ENCODE measurements around the gene CLK2. TPM values are rescaled to one million over a fixed set of nuclear protein-coding genes. Genes with fewer than 3 reads are reported as not detected.
"Not testable (repeated sequence)": the region's sequence is repeated elsewhere in the genome, so short reads cannot be mapped to it uniquely, and the experiment has no call there.

CLK2 gene
- total RNA-seq, 1 experiment from 2014 or later, result 43.9 TPM

DNA sequence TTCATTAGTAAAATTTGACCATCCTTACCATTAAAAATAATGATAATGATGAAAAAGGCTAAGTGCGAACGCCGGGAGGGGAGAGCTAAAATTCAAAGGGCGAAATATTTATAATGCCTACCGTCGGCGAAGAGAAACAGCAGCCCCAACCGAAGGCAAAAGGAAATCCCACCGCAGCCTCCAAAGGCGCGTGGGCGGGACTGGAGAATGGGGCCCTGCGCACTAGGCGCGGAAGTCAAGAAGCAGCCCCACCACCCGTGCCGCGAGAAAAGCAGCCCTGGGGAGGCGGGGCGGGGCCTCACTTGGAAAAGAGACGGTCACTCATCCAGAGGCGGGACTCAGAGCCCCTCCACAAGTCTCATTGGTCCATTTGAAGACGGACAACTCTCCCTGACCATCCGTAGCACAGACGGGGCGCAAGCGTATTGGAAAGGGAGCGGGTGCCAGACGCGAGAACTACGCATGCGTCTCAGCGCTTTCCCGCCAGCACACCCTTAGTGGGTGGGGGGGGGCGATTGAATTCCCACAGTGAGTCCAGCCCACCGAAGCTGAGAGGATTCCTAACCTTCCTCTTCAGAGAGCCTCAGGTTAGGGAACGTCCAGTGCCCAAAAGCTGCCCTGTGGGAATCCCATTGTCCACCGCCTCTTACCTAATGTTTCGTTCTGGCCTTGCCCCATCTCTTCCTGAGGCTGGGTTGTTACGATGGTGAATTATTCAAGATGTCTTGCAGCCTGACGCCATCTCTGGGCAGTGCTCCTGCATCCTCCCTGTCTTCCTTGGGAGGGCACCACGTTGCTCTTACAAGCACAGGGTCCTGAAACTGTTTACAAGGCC lies 45.8 kb downstream of the CLK2 start:
- H3K79me2 ChIP-seq (ENCODE audit: low read depth), result peaks cover 24% of the 10 kb centered on the region
- ChIA-PET CTCF (interaction anchor here (0.6 to 1.2 kb wide), 4 partner anchors 19 to 498 kb away, joined by 3 to 5 read pairs (median 4); partner anchors contain the start of genes MTX1 and THBS3), POLR2A (ENCODE audit: unreplicated experiment) (interaction anchor here (0.6 to 0.9 kb wide), 3 partner anchors 18 to 23 kb away, joined by 4 to 7 read pairs (median 5); partner anchors contain the start of gene THBS3)
- H3K4me2 ChIP-seq, result peak overlapping the region; percentile 90
- peak overlapping the region; percentile 98 for H3K27ac ChIP-seq
- BruUV-seq (replicated peaks), result TSS peak; percentile 84
- peak overlapping the region; percentile 86 for H2AFZ ChIP-seq
- H3K9me2 ChIP-seq (ENCODE audit: insufficient read depth), result no peaks in the 10 kb centered on the region
- no peaks in the 10 kb centered on the region for H3K9me3 ChIP-seq (ENCODE audit: insufficient read depth, low read depth)
- no peaks in the 10 kb centered on the region for H3K36me3 ChIP-seq (ENCODE audit: low read depth)
- no peaks in the 10 kb centered on the region for H4K20me1 ChIP-seq (ENCODE audit: insufficient read depth)
- no peaks in the 10 kb centered on the region for H3K27me3 ChIP-seq (ENCODE audit: insufficient read depth, low read depth)
- peak; percentile 93 to 97 for DNase-seq
- peaks cover 40% of the 10 kb centered on the region for H3F3A ChIP-seq (ENCODE audit: insufficient read depth, low read depth)
- intact Hi-C loops (cut with micrococcal nuclease; ENCODE audit: unreplicated experiment), result loop anchor here (5.0 kb wide), 1 partner anchor 35 kb away; no protein-coding TSS in a partner anchor
- TF ChIP-seq, protein P1, sequence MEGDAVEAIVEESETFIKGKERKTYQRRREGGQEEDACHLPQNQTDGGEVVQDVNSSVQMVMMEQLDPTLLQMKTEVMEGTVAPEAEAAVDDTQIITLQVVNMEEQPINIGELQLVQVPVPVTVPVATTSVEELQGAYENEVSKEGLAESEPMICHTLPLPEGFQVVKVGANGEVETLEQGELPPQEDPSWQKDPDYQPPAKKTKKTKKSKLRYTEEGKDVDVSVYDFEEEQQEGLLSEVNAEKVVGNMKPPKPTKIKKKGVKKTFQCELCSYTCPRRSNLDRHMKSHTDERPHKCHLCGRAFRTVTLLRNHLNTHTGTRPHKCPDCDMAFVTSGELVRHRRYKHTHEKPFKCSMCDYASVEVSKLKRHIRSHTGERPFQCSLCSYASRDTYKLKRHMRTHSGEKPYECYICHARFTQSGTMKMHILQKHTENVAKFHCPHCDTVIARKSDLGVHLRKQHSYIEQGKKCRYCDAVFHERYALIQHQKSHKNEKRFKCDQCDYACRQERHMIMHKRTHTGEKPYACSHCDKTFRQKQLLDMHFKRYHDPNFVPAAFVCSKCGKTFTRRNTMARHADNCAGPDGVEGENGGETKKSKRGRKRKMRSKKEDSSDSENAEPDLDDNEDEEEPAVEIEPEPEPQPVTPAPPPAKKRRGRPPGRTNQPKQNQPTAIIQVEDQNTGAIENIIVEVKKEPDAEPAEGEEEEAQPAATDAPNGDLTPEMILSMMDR (conservative IDR thresholded peaks at IDR 0.05), result no peak; the same call in 1 of the 2 replicates
- no peak for TF ChIP-seq EZH2 (IDR thresholded peaks at IDR 0.05; ENCODE audit: low read depth)
- H3K4me1 ChIP-seq (replicated peaks; ENCODE audit: insufficient read depth), result peaks cover 41% of the 10 kb centered on the region
- H3K4me3 ChIP-seq, result peak overlapping the region; percentile 81

DNA sequence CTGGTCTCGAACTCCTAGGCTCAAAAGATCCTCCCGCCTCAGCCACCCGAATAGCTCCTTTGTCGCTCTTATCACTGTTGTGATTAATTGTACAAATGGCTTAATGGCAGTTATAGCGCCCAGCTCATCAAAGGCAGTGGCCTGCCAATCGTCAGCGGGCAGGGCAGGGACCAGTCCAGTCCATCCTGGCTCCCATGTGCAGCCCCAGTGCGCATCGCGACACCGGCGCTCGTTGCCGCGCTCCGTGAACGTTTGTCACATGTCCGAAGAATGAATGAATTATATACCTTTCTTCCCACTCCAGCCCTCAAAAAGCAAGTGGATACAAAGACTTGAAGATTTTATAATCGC lies 46.4 kb downstream of the CLK2 start:
- Histone ChIP-seq H3K4me3 (peak overlapping the region; percentile 81), H3K27me3 (ENCODE audit: insufficient read depth, low read depth) (no peaks in the 10 kb centered on the region), H3F3A (ENCODE audit: insufficient read depth, low read depth) (peaks cover 40% of the 10 kb centered on the region), H3K4me2 (peak overlapping the region; percentile 90), H3K4me1 (replicated peaks; ENCODE audit: insufficient read depth) (peaks cover 41% of the 10 kb centered on the region), H4K20me1 (ENCODE audit: insufficient read depth) (no peaks in the 10 kb centered on the region), H3K36me3 (ENCODE audit: low read depth) (no peaks in the 10 kb centered on the region), H3K27ac (peak overlapping the region; percentile 98), H2AFZ (peak overlapping the region; percentile 86), H3K79me2 (ENCODE audit: low read depth) (peaks cover 24% of the 10 kb centered on the region), H3K9me3 (ENCODE audit: insufficient read depth, low read depth) (no peaks in the 10 kb centered on the region), H3K9me2 (ENCODE audit: insufficient read depth) (no peaks in the 10 kb centered on the region)
- ChIA-PET POLR2A (ENCODE audit: unreplicated experiment) (interaction anchor here (0.7 to 0.9 kb wide), 2 partner anchors 19 to 24 kb away, joined by 4 to 5 read pairs; partner anchors contain the start of gene THBS3), CTCF (interaction anchor here (0.9 to 1.2 kb wide), 3 partner anchors 19 to 59 kb away, joined by 3 to 5 read pairs (median 3); partner anchors contain the start of genes MTX1 and THBS3)
- intact Hi-C loops (cut with micrococcal nuclease; ENCODE audit: unreplicated experiment), result loop anchor here (1.0 to 5.0 kb wide), 3 partner anchors 20 to 51 kb away; partner anchors contain the start of gene THBS3
- TF ChIP-seq, protein P1 (conservative IDR thresholded peaks at IDR 0.05), result peak; percentile 62
- no peak for TF ChIP-seq EZH2 (IDR thresholded peaks at IDR 0.05; ENCODE audit: low read depth)
- BruUV-seq (replicated peaks), result TSS peak; percentile 77
- DNase-seq, result peak in 1 of 2 experiments; percentile 46

DNA sequence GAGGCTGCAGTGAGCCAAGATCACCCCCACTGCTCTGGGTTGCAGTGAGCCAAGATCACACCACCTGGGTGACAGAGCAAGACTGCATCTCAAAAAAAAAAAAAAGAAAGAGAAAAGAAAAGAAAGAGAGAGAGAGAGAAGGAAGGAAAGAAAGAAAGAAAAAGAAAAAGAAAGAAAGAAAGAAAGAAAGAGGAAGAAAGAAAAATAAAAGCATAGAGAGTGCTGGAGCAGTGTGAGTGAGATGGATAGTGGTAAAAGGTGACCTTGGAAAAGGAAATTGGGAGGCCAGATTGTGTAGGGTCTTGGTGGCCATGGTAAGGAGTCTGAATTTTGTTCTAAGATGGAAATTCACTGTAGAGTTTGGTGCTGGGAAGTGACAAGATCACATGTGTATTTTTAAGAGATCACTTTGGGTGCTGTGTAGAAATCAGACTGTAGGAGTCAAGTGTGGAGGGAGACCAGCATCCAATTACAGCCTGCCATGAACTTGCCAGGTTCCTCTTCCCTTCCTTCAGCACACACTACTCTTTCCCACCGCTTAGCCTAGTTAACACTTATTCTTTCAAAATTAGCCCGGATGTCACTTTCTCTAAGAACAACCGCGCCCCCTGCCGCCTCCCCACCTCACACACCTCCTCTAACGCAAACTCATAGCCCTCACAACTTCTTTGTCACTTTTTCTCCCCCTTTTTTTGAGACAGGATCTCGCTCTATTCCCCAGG lies 47.0 kb downstream of the CLK2 start:
- CTCF ChIA-PET, result interaction anchor here (0.6 to 1.2 kb wide), 4 partner anchors 18 to 81 kb away, joined by 3 to 5 read pairs (median 3); partner anchors contain the start of genes MTX1 and THBS3
- peak; percentile 76 to 79 for DNase-seq

DNA sequence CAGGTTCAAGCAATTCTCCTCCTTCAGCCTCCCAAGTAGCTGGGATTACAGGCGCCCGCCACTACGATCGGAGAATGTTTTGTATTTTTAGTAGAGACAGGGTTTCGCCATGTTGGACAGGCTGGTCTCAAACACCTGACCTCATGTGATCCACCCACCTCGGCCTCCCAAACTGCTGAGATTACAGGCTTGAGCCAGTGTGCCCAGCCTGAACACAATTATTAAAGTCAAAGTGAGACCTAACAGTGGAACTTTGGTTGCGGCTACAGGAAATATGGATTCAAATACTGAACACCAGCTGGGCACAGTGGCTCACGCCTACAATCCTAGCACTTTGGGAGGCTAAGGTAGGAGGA lies 47.9 kb downstream of the CLK2 start:
- Histone ChIP-seq H3K4me2 (peak overlapping the region; percentile 90), H3F3A (ENCODE audit: insufficient read depth, low read depth) (peaks cover 52% of the 10 kb centered on the region), H3K27ac (peak overlapping the region; percentile 98), H3K4me1 (replicated peaks; ENCODE audit: insufficient read depth) (peaks cover 53% of the 10 kb centered on the region), H3K79me2 (ENCODE audit: low read depth) (peaks cover 24% of the 10 kb centered on the region), H3K4me3 (peak overlapping the region; percentile 81; the same call in 1 of the 2 replicates)
- POLR2A ChIA-PET (ENCODE audit: unreplicated experiment), result interaction anchor here (0.6 kb wide), 3 partner anchors 19 to 1578 kb away, joined by 3 to 5 read pairs (median 3); no protein-coding TSS in a partner anchor
- not testable (repeated sequence) for H4K20me1 ChIP-seq (ENCODE audit: insufficient read depth); BruUV-seq (replicated peaks); H3K9me2 ChIP-seq (ENCODE audit: insufficient read depth); H3K27me3 ChIP-seq (ENCODE audit: insufficient read depth, low read depth); DNase-seq; H3K36me3 ChIP-seq (ENCODE audit: low read depth); H2AFZ ChIP-seq; H3K9me3 ChIP-seq (ENCODE audit: insufficient read depth, low read depth)
- intact Hi-C loops (cut with micrococcal nuclease; ENCODE audit: unreplicated experiment), result loop anchor here (5.0 kb wide), 1 partner anchor 33 kb away; no protein-coding TSS in a partner anchor
- CTCF ChIA-PET, result interaction anchor here (0.9 to 1.8 kb wide), 3 partner anchors 16 to 50 kb away, joined by 3 to 9 read pairs (median 3); partner anchors contain the start of gene THBS3

More for the DNA sequence above, 47.0 kb downstream of the CLK2 start:
- Histone ChIP-seq H3F3A (ENCODE audit: insufficient read depth, low read depth) (peaks cover 42% of the 10 kb centered on the region), H4K20me1 (ENCODE audit: insufficient read depth) (no peaks in the 10 kb centered on the region), H3K9me3 (ENCODE audit: insufficient read depth, low read depth) (no peaks in the 10 kb centered on the region), H3K27me3 (ENCODE audit: insufficient read depth, low read depth) (no peaks in the 10 kb centered on the region), H2AFZ (peak overlapping the region; percentile 86), H3K4me2 (peak overlapping the region; percentile 90), H3K36me3 (ENCODE audit: low read depth) (no peaks in the 10 kb centered on the region), H3K79me2 (ENCODE audit: low read depth) (peaks cover 24% of the 10 kb centered on the region), H3K9me2 (ENCODE audit: insufficient read depth) (no peaks in the 10 kb centered on the region), H3K27ac (peak overlapping the region; percentile 98), H3K4me3 (peak overlapping the region; percentile 81), H3K4me1 (replicated peaks; ENCODE audit: insufficient read depth) (peaks cover 43% of the 10 kb centered on the region)
- POLR2A ChIA-PET (ENCODE audit: unreplicated experiment), result interaction anchor here (0.7 to 0.9 kb wide), 2 partner anchors 18 to 25 kb away, joined by 4 to 5 read pairs; partner anchors contain the start of gene THBS3
- no peak for TF ChIP-seq EZH2 (IDR thresholded peaks at IDR 0.05; ENCODE audit: low read depth)
- TF ChIP-seq, protein P1 (conservative IDR thresholded peaks at IDR 0.05), result peak; percentile 73
- intact Hi-C loops (cut with micrococcal nuclease; ENCODE audit: unreplicated experiment), result loop anchor here (1.0 to 5.0 kb wide), 3 partner anchors 19 to 50 kb away; partner anchors contain the start of gene THBS3
- no TSS peak for BruUV-seq (replicated peaks)
